K562 (cell line): Measurements from ENCODE around the gene DBH. TPM values are rescaled to one million over a fixed set of nuclear protein-coding genes. Genes with fewer than 3 reads are reported as not detected.

Source experiments
- ATAC-seq: fragments of 200-7000 bp; cut with Tn5 transposase; 3 replicates; pipeline ENCODE4 v1.9.1; 2020; ENCODE audit warnings: moderate library complexity
- BruUV-seq: library from RNA; stranded (reverse); fragments of 400-500 nt; replicated peaks from 2 replicates; lab custom pipeline; 2021; lab: Mats Ljungman, UMichigan
- CTCF ChIA-PET: fragments of 300-600 bp; formaldehyde crosslinking; extraction: SDS; loops from one replicate; lab custom pipeline; 2021; ENCODE audit warnings: low intra/inter-chr PET ratio; lab: Yijun Ruan, JAX
- POLR2A ChIA-PET: fragments of 300-600, 350-650 bp; sonication (Branson Sonifier 250); formaldehyde crosslinking; extraction: SDS; loops from one replicate; lab custom pipeline; 2021; ENCODE audit warnings: antibody characterized with exemption, inconsistent platforms; lab: Yijun Ruan, JAX
- DNase-seq, 4 experiments: peaks; one replicate each; pipeline versions ENCODE4 v3.0.0 to v3.0.0-alpha.2; 2011 to 2018; ENCODE audit warnings: low spot score in 3 of 4, mixed read lengths in 3 of 4; ENCODE audit errors: extremely low read depth in 1 of 4
- FAIRE-seq: peaks from 2 replicates; lab custom pipeline; 2011; peaks lifted over from hg19 to GRCh38; lab: Jason Lieb, UNC
- H2AFZ ChIP-seq: 2 replicates; pipeline ENCODE4 v1.6.0; 2011; ENCODE audit warnings: low read depth, low read length, control low read depth, inconsistent platforms
- H3K27ac ChIP-seq: fragments of 200-600 bp; 3 replicates; pipeline ENCODE4 v1.8.0; 2011; ENCODE audit warnings: low read depth, mild to moderate bottlenecking, control low read depth, inconsistent platforms, low read length, moderate library complexity, mixed read lengths; ENCODE audit errors: extremely low read depth
- H3K27me3 ChIP-seq, 2 experiments: fragments of 300-600 bp in 1 of 2; 2 replicates in 1 of 2; 3 replicates in 1 of 2; pipeline versions ENCODE4 v1.6.0 to v1.8.0; 2011; ENCODE audit warnings: inconsistent platforms in 2 of 2, low read length in 2 of 2, mild to moderate bottlenecking in 1 of 2, mixed read lengths in 1 of 2, moderate library complexity in 1 of 2; ENCODE audit not compliant: control insufficient read depth in 2 of 2, insufficient read depth in 2 of 2
- H3K36me3 ChIP-seq: fragments of 300-600 bp; 3 replicates; pipeline ENCODE4 v1.8.0; 2011; ENCODE audit warnings: mild to moderate bottlenecking, low read length, inconsistent platforms; ENCODE audit not compliant: control insufficient read depth, insufficient read depth
- H3K4me1 ChIP-seq, 2 experiments: fragments of 200-600 bp in 1 of 2; replicated peaks in 1 of 2; 2 replicates in 1 of 2; 3 replicates in 1 of 2; pipeline versions ENCODE4 v1.5.1 to v1.8.0; 2011; ENCODE audit warnings: inconsistent platforms in 2 of 2, low read length in 2 of 2, mild to moderate bottlenecking in 1 of 2, mixed read lengths in 1 of 2, moderate library complexity in 1 of 2; ENCODE audit not compliant: control insufficient read depth in 2 of 2, insufficient read depth in 2 of 2
- H3K4me2 ChIP-seq: 2 replicates; pipeline ENCODE4 v1.6.1; 2011; ENCODE audit warnings: low read length, control low read depth, inconsistent platforms, mixed read lengths; ENCODE audit not compliant: insufficient read depth
- H3K4me3 ChIP-seq: fragments of 200-600 bp; sonication (generic), shearing (Covaris generic); 2 replicates; pipeline ENCODE4 v1.5.1; 2016; ENCODE audit warnings: control low read depth, inconsistent platforms
- H3K79me2 ChIP-seq: fragments of 200-600 bp; 3 replicates; pipeline ENCODE4 v1.8.0; 2011; ENCODE audit warnings: low read length, inconsistent platforms; ENCODE audit not compliant: control insufficient read depth, insufficient read depth
- H3K9ac ChIP-seq, 2 experiments: 2 replicates each; pipeline versions ENCODE4 v1.6.0 to v1.6.1; 2011; ENCODE audit warnings: low read depth in 2 of 2, low read length in 2 of 2, control low read depth in 1 of 2, inconsistent platforms in 1 of 2, mild to moderate bottlenecking in 1 of 2, mixed read lengths in 1 of 2; ENCODE audit not compliant: insufficient read depth in 1 of 2
- H3K9me1 ChIP-seq: one replicate; pipeline ENCODE4 v1.6.0; 2011; ENCODE audit warnings: inconsistent platforms, mild to moderate bottlenecking, low read length, moderate library complexity; ENCODE audit not compliant: control insufficient read depth, insufficient read depth
- H3K9me3 ChIP-seq: replicated peaks from 2 replicates; pipeline ENCODE4 v1.5.1; 2011; ENCODE audit warnings: low read depth, low read length, inconsistent platforms; ENCODE audit not compliant: control insufficient read depth, insufficient read depth
- H4K20me1 ChIP-seq: replicated peaks from 2 replicates; pipeline ENCODE4 v1.6.1; 2011; ENCODE audit warnings: low read length, inconsistent platforms, mixed read lengths; ENCODE audit not compliant: control insufficient read depth, insufficient read depth
- ARID3B ChIP-seq: fragments of 250-450 bp; sonication (Bioruptor Pico); IDR thresholded peaks from 2 replicates; pipeline ENCODE4 v1.4.0; 2020; ENCODE audit warnings: borderline replicate concordance
- ARID4B ChIP-seq: sonication (generic); formaldehyde crosslinking; IDR thresholded peaks from 2 replicates; pipeline ENCODE4 v1.8.0; 2022; ENCODE audit warnings: mild to moderate bottlenecking, missing genetic modification reagents
- ARNT ChIP-seq, 2 experiments: fragments of 450-650 bp; IDR thresholded peaks; 2 replicates each; pipeline ENCODE4 v1.6.1; 2016; ENCODE audit warnings: mild to moderate bottlenecking in 1 of 2
- CBX3 ChIP-seq, 2 experiments: IDR thresholded peaks; 1 replicate in 1 of 2; 2 replicates in 1 of 2; pipeline ENCODE4 v1.6.1; 2012; ENCODE audit warnings: inconsistent platforms in 2 of 2, low read length in 2 of 2, borderline replicate concordance in 1 of 2, control low read depth in 1 of 2
- CEBPB ChIP-seq: fragments of 450-650 bp; IDR thresholded peaks from 2 replicates; pipeline ENCODE4 v1.6.1; 2016; ENCODE audit warnings: missing genetic modification characterization, missing compliant biosample characterization
- CREBBP ChIP-seq: IDR thresholded peaks from one replicate; pipeline ENCODE4 v1.6.1; 2012; ENCODE audit warnings: low read depth, mild to moderate bottlenecking, control low read depth, inconsistent platforms, low read length
- FOSL1 ChIP-seq: fragments of 200-800 bp; sonication (Bioruptor generic); conservative IDR thresholded peaks from 2 replicates; pipeline ENCODE4 v1.6.1; 2016; ENCODE audit warnings: missing genetic modification characterization, missing compliant biosample characterization
- GTF2F1 ChIP-seq: IDR thresholded peaks from 2 replicates; pipeline ENCODE4 v1.6.1; 2011; ENCODE audit warnings: low read depth, low read length, improper control_type of control experiment
- KDM1A ChIP-seq, 2 experiments: fragments of 450-650 bp; IDR thresholded peaks; 2 replicates each; pipeline ENCODE4 v1.6.1; 2016; ENCODE audit warnings: mild to moderate bottlenecking in 2 of 2
- NFATC3 ChIP-seq: fragments of 450-650 bp; IDR thresholded peaks from 2 replicates; pipeline ENCODE4 v1.6.1; 2017; ENCODE audit warnings: mild to moderate bottlenecking
- ZBTB17 ChIP-seq: fragments of 450-650 bp; formaldehyde crosslinking; IDR thresholded peaks from 2 replicates; pipeline ENCODE4 v1.4.0; 2020; ENCODE audit warnings: mild to moderate bottlenecking
- ZNF431 ChIP-seq: sonication (generic); formaldehyde crosslinking; IDR thresholded peaks from 2 replicates; pipeline ENCODE4 v1.8.0; 2022; ENCODE audit warnings: mild to moderate bottlenecking, missing genetic modification reagents
- WGBS: fragments of 100-300 bp; shearing (Covaris generic); methylation state at CpG from one replicate; pipeline ENCODE4 v1.1.6; 2016; ENCODE audit warnings: low coverage, mixed read lengths; ENCODE audit not compliant: insufficient coverage; ENCODE audit errors: missing lambda C conversion rate; 5-methylcytosine and 5-hydroxymethylcytosine counted together
- in situ Hi-C: fragments of 300-500 bp; cut with MboI; formaldehyde crosslinking; loops from 4 replicates; pipeline ENCODE4 v1.15.0; 2018; ENCODE audit warnings: inconsistent platforms, mixed read lengths
- intact Hi-C: fragments of 100-400 bp; cut with micrococcal nuclease; formaldehyde crosslinking; loops from 2 replicates; pipeline ENCODE4 v1.14.2; 2022
- polyA plus RNA-seq, 8 experiments: library from polyadenylated mRNA; depleted of rRNA in 4 of 8; stranded (reverse) in 5 of 8; unstranded in 3 of 8; fragments of >200 nt; fragmentation: Nextera tagmentation in 2 of 8; fragmentation: Illumina TruSeq in 1 of 8; extraction: Ambion mirVana in 2 of 8; extraction: Trizol in 1 of 8; gene quantifications; 2 replicates each; pipeline versions ENCODE4 v1.2.1 to v1.2.3, GENCODE V29; 2011 to 2014; ENCODE audit warnings: inconsistent platforms in 1 of 8, missing spikeins in 1 of 8
- total RNA-seq, 7 experiments: library from RNA; depleted of rRNA in 6 of 7; stranded (reverse); fragments of >200 nt in 6 of 7; fragmentation: Illumina TruSeq in 2 of 7; extraction: Trizol in 2 of 7; gene quantifications; 2 replicates each; pipeline versions ENCODE4 v1.2.1 to v1.2.3, GENCODE V29; 2011 to 2021; ENCODE audit warnings: low replicate concordance in 1 of 7

DBH gene
- total and polyA plus RNA-seq, 9 of the 15 experiments (the other 6 are each of a cell fraction or from before 2014, with no cell fraction given), result not detected

GRCh38 chr9:133673258-133673655 lies 37.1 kb downstream of the DBH start:
- Histone ChIP-seq H3K79me2 (no peaks in the 10 kb centered on the region), H2AFZ (no peak overlapping the region), H3K27ac (no peak overlapping the region), H3K9me3 (no peaks in the 10 kb centered on the region), H3K4me2 (no peak overlapping the region), H3K4me3 (no peak overlapping the region), H3K27me3 (peaks cover 31 to 62% of the 10 kb centered on the region in 2 experiments), H3K36me3 (no peaks in the 10 kb centered on the region), H3K9me1 (no peaks in the 10 kb centered on the region), H3K4me1 (no peaks in the 10 kb centered on the region; a peak in 1 of 5 replicates), H4K20me1 (peaks cover 8% of the 10 kb centered on the region; the same call in 1 of the 2 replicates), H3K9ac (no peak overlapping the region)
- no TSS peak for BruUV-seq
- in situ Hi-C loops, result no loop called here
- ChIA-PET POLR2A (interaction anchor here (0.6 to 0.7 kb wide), 2 partner anchors 11 to 1552 kb away, joined by 3 read pairs; no protein-coding TSS in a partner anchor), CTCF (no interaction called here)
- WGBS, result 4% methylated on average over 9 of the region's 9 CpGs
- no peak for ATAC-seq
- intact Hi-C loops, result no loop called here
- no peak for FAIRE-seq
- TF ChIP-seq FOSL1 (tag) (no peak), CREBBP (no peak), GTF2F1 (no peak)
- DNase-seq, result no peak

GRCh38 chr9:133674091-133674490 lies 37.9 kb downstream of the DBH start:
- peaks cover 35 to 70% of the 10 kb centered on the region in 2 experiments for H3K27me3 ChIP-seq
- H3K4me3 ChIP-seq, result no peak overlapping the region
- FAIRE-seq (no peak), ATAC-seq (no peak), DNase-seq (no peak)
- no peaks in the 10 kb centered on the region; a peak in 1 of 5 replicates for H3K4me1 ChIP-seq
- POLR2A ChIA-PET, result no interaction called here
- under 1% methylated on average over 13 of the region's 14 CpGs for WGBS
- no peaks in the 10 kb centered on the region for H3K36me3 ChIP-seq
- H4K20me1 ChIP-seq, result peaks cover 8% of the 10 kb centered on the region; the same call in 1 of the 2 replicates
- in situ Hi-C loops, result no loop called here
- no peaks in the 10 kb centered on the region for H3K79me2 ChIP-seq
- no peaks in the 10 kb centered on the region for H3K9me3 ChIP-seq
- H3K9me1 ChIP-seq, result no peaks in the 10 kb centered on the region
- no TSS peak for BruUV-seq
- CTCF ChIA-PET, result no interaction called here
- no peak overlapping the region for H3K27ac ChIP-seq
- intact Hi-C loops, result no loop called here
- no peak overlapping the region for H3K4me2 ChIP-seq
- H3K9ac ChIP-seq, result no peak overlapping the region
- H2AFZ ChIP-seq, result no peak overlapping the region
- no peak for TF ChIP-seq KDM1A (IDR thresholded peaks at IDR 0.05)
- no peak for TF ChIP-seq ARID3B (CRISPR knock-in tag)
- TF ChIP-seq NFATC3, result no peak
- no peak for TF ChIP-seq ARNT (IDR thresholded peaks at IDR 0.05)
- no peak for TF ChIP-seq CBX3 (IDR thresholded peaks at IDR 0.05; ENCODE audit: borderline replicate concordance in 1 of 2, low read length in 2 of 2)
- no peak for TF ChIP-seq ARID4B (CRISPR knock-in tag)
- TF ChIP-seq ZNF431 (CRISPR knock-in tag), result no peak
- no peak for TF ChIP-seq ZBTB17
- TF ChIP-seq CEBPB (tag), result no peak
